GM18505 (cell line): ENCODE data around the gene UNC80.

ENCODE experiments used
- ATAC-seq: cut with Tn5 transposase; IDR thresholded peaks from one replicate; pipeline ENCODE4 v1.9.1; 2021; ENCODE audit not compliant: unreplicated experiment
- POLR2A ChIP-seq: IDR thresholded peaks from 4 replicates; pipeline ENCODE4 v1.6.1; 2011; ENCODE audit warnings: borderline replicate concordance; ENCODE audit not compliant: insufficient read depth, insufficient read length; ENCODE audit errors: extremely low read depth

UNC80 gene

DNA sequence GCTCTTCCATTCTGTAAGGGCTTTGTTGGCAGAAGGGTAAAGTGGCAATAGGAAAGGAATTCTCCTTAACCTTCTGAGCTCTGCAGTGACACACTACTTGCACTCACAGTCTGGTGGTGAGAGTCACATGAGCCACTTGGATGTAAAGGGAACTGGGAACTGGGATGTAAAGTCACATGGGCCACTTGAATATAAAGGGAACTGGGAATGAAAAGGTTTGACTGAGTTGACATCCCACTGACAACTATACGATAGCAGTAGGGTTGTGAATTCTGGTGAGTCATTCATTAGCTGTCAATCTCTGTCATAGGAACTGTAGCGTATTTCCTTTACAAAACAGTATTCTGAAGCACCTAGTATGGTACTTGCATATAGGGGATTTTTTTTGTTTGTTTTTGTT, 236.3 kb downstream of the UNC80 start:
- TF ChIP-seq POLR2A = no peak
- no peak for ATAC-seq

GRCh38 chr2:210009126-210009525, 237.5 kb downstream of the UNC80 start:
- ATAC-seq = no peak
- no peak for TF ChIP-seq POLR2A

- no peak for ATAC-seq
- TF ChIP-seq POLR2A = no peak
Measured at GRCh38 chr2:210009896-210010295, 238.3 kb downstream of the UNC80 start.

- no peak for ATAC-seq
- no peak for TF ChIP-seq POLR2A
Measured at GRCh38 chr2:210020138-210020537, 248.5 kb downstream of the UNC80 start.

DNA sequence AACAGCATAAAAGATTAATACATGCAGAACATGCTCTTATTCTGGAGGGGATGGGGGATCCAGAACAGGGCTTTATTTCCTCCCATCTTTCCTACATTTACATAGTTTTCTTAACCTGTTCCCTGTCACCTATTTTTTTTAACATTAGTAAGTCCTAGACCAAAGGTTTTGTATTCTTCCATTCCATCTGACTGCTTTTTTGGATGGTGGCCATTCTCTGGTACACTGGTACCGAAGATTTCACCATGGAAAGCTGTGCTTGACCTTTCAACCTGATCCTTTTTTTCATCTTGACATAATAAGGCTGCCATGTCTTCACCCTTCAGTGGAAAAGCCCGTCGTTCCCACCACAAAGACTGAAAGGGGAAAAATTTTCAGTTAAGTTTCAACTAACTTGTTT, 251.2 kb downstream of the UNC80 start:
- no peak for ATAC-seq
- TF ChIP-seq POLR2A = no peak

DNA sequence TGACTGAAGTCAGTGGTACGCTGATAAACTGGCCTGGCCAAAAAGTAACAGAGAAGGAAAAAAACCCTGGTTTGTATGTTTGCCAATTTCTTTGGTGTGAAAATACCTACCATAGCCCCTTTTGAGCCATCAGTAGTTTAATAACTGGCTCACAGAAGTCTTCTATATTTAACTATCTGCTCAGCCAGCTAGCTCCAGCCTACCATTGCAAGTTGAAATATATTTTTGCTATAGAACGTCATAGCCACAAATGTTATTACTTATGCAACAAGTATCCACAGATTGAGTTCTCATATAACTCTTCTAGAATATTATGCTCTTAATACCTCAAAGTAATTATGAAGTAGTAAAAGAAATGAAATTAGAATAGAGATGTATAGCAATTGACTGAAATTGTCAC, 256.0 kb downstream of the UNC80 start:
- no peak for ATAC-seq
- TF ChIP-seq POLR2A = no peak

GRCh38 chr2:210028178-210028577, 256.5 kb downstream of the UNC80 start:
- no peak for ATAC-seq
- no peak for TF ChIP-seq POLR2A

DNA sequence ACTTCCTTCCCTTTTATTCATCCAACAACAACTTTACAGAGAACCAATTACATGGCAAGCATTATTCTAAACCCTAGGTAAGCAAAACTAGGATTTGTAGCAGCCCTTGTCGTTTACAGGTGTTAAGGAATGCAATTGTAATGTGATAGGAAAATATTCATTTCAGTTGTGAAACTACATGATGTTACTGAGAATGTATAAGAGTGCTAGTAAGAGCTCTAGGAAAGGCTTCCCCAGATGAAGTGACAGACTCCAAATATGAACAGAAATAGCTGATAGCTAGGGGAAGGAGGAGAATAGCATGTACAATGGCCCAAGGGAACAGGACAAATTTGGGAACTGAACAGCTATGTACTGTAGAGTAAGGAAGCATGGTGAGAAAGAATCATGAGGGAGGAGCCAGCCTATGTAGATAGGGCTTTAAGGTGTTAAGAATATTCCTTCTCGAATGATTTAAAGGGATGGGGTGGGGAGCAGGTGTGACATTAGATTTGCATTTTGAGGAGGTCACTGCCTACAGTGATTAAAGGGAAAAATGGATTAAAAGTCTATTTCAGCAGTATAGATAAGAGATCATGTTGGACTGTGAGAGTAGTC, 262.6 kb downstream of the UNC80 start:
- ATAC-seq = no peak
- TF ChIP-seq POLR2A = no peak

GRCh38 chr2:210035679-210036078, 264.0 kb downstream of the UNC80 start:
- no peak for ATAC-seq
- no peak for TF ChIP-seq POLR2A

- ATAC-seq = no peak
- TF ChIP-seq POLR2A = no peak
Measured at GRCh38 chr2:210038078-210038477, 266.4 kb downstream of the UNC80 start.

DNA sequence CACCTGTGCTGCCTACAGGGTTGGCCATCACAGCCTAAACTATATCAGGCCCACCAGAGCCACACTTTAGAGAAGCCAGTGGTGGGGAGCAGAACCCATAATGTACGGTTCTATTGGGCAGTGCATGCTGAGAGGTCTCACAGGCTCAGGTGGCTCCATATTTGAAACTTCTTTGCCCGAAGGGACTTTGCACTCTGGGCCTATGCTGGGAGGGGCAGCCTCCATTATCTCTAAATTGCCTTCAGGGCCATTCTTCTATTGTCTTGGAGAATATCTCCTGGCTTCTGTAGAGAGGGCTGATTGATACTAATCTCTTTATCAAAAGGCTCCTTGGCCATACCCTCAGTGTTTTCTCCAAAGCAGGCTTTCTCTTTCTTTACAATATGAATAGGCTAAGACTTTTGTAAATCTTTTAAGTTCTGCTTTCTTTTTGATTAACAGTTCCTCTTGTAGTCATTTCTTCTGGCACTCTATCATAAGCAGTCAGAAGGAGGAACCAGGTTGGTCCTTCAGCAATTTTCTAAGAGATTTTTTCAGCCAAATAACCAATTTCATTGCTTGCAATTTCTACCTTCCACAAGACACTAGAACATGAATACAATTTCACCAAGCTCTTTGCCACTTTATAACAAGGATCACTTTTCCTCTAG, 275.3 kb downstream of the UNC80 start:
- ATAC-seq = no peak
- no peak for TF ChIP-seq POLR2A
